Esophagus muscularis mucosa (tissue), 3 donors: ENCODE measurements around the gene SYTL1.

Experiments
- POLR2A ChIP-seq: fragments of 450-650 bp; IDR thresholded peaks from one replicate; pipeline ENCODE4 v1.6.1; 2017; ENCODE audit warnings: antibody characterized with exemption, moderate library complexity, mild to moderate bottlenecking, low read depth
- POLR2AphosphoS5 ChIP-seq, 2 donors: sonication (generic); formaldehyde crosslinking; IDR thresholded peaks; one replicate each; pipeline ENCODE4 v1.6.1; 2017; ENCODE audit warnings: antibody characterized with exemption in 2 of 2
- TF ChIP-seq, protein P1 (sequence below), 3 experiments: fragments of 200-600 bp in 2 of 3; fragments of 450-650 bp in 1 of 3; sonication (generic) in 2 of 3; IDR thresholded peaks; one replicate each; pipeline ENCODE4 v1.5.1; 2017 to 2019; ENCODE audit warnings: antibody characterized with exemption in 3 of 3, mild to moderate bottlenecking in 2 of 3, moderate library complexity in 1 of 3

DNA sequence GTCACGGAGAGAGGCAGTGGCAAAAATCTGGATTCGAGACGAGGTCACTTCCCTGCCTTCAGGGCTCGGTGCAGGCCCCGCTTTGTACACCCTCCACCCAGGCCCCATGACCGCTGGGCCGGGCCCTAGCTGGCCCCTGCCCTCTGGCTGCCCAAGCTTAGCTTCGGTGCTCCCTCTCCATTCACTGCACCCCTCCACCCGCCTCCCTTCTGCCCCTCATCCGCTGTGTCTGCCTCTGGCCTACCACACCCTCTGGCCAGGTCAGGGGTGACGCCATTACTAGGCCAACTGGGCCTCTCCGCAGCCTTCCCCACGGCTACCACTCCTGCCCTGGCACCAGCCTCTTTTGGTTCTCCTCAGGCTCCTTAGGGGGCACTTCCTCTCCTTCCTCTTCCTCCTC, 41.8 kb downstream of the SYTL1 start:
- TF ChIP-seq, protein P1, sequence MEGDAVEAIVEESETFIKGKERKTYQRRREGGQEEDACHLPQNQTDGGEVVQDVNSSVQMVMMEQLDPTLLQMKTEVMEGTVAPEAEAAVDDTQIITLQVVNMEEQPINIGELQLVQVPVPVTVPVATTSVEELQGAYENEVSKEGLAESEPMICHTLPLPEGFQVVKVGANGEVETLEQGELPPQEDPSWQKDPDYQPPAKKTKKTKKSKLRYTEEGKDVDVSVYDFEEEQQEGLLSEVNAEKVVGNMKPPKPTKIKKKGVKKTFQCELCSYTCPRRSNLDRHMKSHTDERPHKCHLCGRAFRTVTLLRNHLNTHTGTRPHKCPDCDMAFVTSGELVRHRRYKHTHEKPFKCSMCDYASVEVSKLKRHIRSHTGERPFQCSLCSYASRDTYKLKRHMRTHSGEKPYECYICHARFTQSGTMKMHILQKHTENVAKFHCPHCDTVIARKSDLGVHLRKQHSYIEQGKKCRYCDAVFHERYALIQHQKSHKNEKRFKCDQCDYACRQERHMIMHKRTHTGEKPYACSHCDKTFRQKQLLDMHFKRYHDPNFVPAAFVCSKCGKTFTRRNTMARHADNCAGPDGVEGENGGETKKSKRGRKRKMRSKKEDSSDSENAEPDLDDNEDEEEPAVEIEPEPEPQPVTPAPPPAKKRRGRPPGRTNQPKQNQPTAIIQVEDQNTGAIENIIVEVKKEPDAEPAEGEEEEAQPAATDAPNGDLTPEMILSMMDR (IDR thresholded peaks at IDR 0.05): no peak
- TF ChIP-seq POLR2AphosphoS5 (IDR thresholded peaks at IDR 0.05) (no peak), POLR2A (no peak)
